A673 (cell line): Measurements from ENCODE around the gene MBTPS1. TPM values are rescaled to one million over a fixed set of nuclear protein-coding genes. Genes with fewer than 3 reads are reported as not detected.

ENCODE experiments used
- BruUV-seq: library from RNA; stranded (reverse); fragments of 400-500 nt; replicated peaks from 2 replicates; lab custom pipeline; 2021; lab: Mats Ljungman, UMichigan
- CTCF ChIA-PET: fragments of 300-600 bp; sonication (Branson Sonifier 250); formaldehyde crosslinking; loops from one replicate; lab custom pipeline; 2022; ENCODE audit warnings: antibody characterized with exemption; lab: Charles Lee
- POLR2A ChIA-PET: fragments of 300-600 bp; sonication (Branson Sonifier 250); formaldehyde crosslinking; loops from one replicate; lab custom pipeline; 2022; ENCODE audit warnings: antibody characterized with exemption; ENCODE audit not compliant: low non-redundant PET; lab: Charles Lee
- DNase-seq: peaks from one replicate; pipeline ENCODE4 v3.0.0-alpha.2; 2015; ENCODE audit warnings: low spot score
- H3K27ac ChIP-seq: fragments of 200-600 bp; sonication (generic); 2 replicates; pipeline ENCODE4 v1.5.1; 2016; ENCODE audit warnings: mixed run types, low read depth, mild to moderate bottlenecking, mixed read lengths, antibody characterized with exemption, low read length; ENCODE audit not compliant: poor library complexity, severe bottlenecking
- H3K27me3 ChIP-seq: fragments of 200-600 bp; sonication (generic); replicated peaks from 2 replicates; pipeline ENCODE4 v1.6.1; 2017; ENCODE audit warnings: mixed run types, low read depth, mild to moderate bottlenecking, mixed read lengths, antibody characterized with exemption, low read length; ENCODE audit not compliant: insufficient read depth, poor library complexity
- H3K36me3 ChIP-seq: fragments of 200-600 bp; sonication (generic); 2 replicates; pipeline ENCODE4 v1.6.1; 2016; ENCODE audit warnings: mixed run types, mild to moderate bottlenecking, mixed read lengths, antibody characterized with exemption, low read length; ENCODE audit not compliant: insufficient read depth, poor library complexity, severe bottlenecking
- H3K4me1 ChIP-seq: fragments of 200-600 bp; sonication (generic); 2 replicates; pipeline ENCODE4 v1.6.1; 2017; ENCODE audit warnings: mixed run types, mild to moderate bottlenecking, mixed read lengths, antibody characterized with exemption, low read length; ENCODE audit not compliant: insufficient read depth, poor library complexity, severe bottlenecking
- H3K4me3 ChIP-seq: fragments of 200-600 bp; sonication (generic); 2 replicates; pipeline ENCODE4 v1.5.1; 2016; ENCODE audit warnings: low read depth, mixed run types, mild to moderate bottlenecking, mixed read lengths, low read length; ENCODE audit not compliant: poor library complexity, severe bottlenecking
- H3K9me3 ChIP-seq: fragments of 200-600 bp; sonication (generic); 2 replicates; pipeline ENCODE4 v1.6.1; 2016; ENCODE audit warnings: mixed run types, low read depth, mild to moderate bottlenecking, mixed read lengths, antibody characterized with exemption, low read length; ENCODE audit not compliant: poor library complexity, severe bottlenecking
- EZH2 ChIP-seq: fragments of 200-600 bp; sonication (generic); IDR thresholded peaks from 2 replicates; pipeline ENCODE4 v1.6.1; 2017; ENCODE audit warnings: borderline replicate concordance, low read depth, mild to moderate bottlenecking, mixed read lengths, antibody characterized with exemption, low read length; ENCODE audit not compliant: poor library complexity, severe bottlenecking
- intact Hi-C: fragments of 100-400 bp; cut with micrococcal nuclease; formaldehyde crosslinking; loops from one replicate; pipeline ENCODE4 v1.10.0; 2022; ENCODE audit not compliant: unreplicated experiment
- total RNA-seq: library from RNA; stranded (reverse); gene quantifications from 2 replicates; pipeline ENCODE4 v1.2.3, GENCODE V29; 2021
- TF ChIP-seq, protein P1 (sequence below): fragments of 300-800, 200-600 bp; sonication (generic); conservative IDR thresholded peaks from 2 replicates; pipeline ENCODE4 v1.5.1; 2017; ENCODE audit warnings: low read depth, mild to moderate bottlenecking, antibody characterized with exemption, low read length, moderate library complexity, mixed read lengths

The MBTPS1 gene
- total RNA-seq, 1 experiment from 2014 or later, result 82.0 TPM

DNA sequence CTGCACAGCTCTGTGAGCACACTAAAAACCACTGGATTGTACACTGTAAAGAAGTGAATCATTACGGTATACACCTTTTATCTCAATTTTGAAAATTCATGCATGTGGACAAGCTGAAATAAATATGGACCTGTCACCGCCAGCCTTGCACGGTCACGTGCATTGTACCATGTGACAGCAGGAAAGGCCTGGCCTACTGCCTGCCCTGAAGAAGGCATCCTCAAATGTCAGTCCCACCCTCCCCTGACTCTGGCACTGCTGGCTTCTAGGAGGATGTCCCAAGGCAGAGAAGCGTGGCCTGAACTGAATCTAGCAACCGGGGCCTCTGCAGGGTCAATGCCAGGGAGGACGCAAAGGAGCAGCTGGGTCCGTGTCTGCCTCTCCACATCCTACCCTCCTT is 108.8 kb downstream of the MBTPS1 start:
- H3K27ac ChIP-seq, result no peak overlapping the region
- no peaks in the 10 kb centered on the region for H3K36me3 ChIP-seq
- intact Hi-C loops, result no loop called here
- H3K4me1 ChIP-seq, result no peaks in the 10 kb centered on the region
- ChIA-PET CTCF (interaction anchor here (0.5 kb wide), 1 partner anchor 16 kb away, joined by 6 read pairs; no protein-coding TSS in a partner anchor), POLR2A (no interaction called here)
- no TSS peak for BruUV-seq
- TF ChIP-seq EZH2, result no peak
- TF ChIP-seq, protein P1, sequence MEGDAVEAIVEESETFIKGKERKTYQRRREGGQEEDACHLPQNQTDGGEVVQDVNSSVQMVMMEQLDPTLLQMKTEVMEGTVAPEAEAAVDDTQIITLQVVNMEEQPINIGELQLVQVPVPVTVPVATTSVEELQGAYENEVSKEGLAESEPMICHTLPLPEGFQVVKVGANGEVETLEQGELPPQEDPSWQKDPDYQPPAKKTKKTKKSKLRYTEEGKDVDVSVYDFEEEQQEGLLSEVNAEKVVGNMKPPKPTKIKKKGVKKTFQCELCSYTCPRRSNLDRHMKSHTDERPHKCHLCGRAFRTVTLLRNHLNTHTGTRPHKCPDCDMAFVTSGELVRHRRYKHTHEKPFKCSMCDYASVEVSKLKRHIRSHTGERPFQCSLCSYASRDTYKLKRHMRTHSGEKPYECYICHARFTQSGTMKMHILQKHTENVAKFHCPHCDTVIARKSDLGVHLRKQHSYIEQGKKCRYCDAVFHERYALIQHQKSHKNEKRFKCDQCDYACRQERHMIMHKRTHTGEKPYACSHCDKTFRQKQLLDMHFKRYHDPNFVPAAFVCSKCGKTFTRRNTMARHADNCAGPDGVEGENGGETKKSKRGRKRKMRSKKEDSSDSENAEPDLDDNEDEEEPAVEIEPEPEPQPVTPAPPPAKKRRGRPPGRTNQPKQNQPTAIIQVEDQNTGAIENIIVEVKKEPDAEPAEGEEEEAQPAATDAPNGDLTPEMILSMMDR, result no peak
- no peak for DNase-seq
- H3K4me3 ChIP-seq, result no peak overlapping the region
- no peaks in the 10 kb centered on the region for H3K9me3 ChIP-seq
- no peaks in the 10 kb centered on the region for H3K27me3 ChIP-seq

DNA sequence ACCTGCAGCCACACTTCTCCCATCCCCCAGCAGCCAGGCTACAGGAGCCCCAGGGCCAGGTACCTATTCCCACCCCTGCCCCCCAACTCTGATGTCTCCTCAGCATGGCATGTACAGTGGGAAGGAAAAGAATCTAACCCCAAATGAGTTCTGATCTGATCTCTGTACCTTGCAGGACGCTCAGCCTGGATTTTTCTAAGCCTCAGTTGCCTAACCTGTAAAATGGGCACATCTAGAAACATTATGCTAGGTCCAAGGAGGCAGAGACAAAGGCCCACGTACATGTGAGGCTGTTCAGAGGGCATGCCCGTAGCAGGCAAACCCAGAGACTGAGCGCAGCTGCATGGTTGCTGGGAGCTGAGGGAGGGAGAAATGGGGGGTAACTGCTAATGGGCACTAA is 109.2 kb downstream of the MBTPS1 start:
- Histone ChIP-seq H3K36me3 (no peaks in the 10 kb centered on the region), H3K4me3 (no peak overlapping the region), H3K27me3 (no peaks in the 10 kb centered on the region), H3K9me3 (no peaks in the 10 kb centered on the region), H3K27ac (no peak overlapping the region), H3K4me1 (no peaks in the 10 kb centered on the region)
- ChIA-PET POLR2A (no interaction called here), CTCF (interaction anchor here (0.5 kb wide), 1 partner anchor 15 kb away, joined by 6 read pairs; no protein-coding TSS in a partner anchor)
- TF ChIP-seq, protein P1, result no peak
- no peak for TF ChIP-seq EZH2
- no TSS peak for BruUV-seq
- DNase-seq, result no peak
- intact Hi-C loops, result no loop called here

DNA sequence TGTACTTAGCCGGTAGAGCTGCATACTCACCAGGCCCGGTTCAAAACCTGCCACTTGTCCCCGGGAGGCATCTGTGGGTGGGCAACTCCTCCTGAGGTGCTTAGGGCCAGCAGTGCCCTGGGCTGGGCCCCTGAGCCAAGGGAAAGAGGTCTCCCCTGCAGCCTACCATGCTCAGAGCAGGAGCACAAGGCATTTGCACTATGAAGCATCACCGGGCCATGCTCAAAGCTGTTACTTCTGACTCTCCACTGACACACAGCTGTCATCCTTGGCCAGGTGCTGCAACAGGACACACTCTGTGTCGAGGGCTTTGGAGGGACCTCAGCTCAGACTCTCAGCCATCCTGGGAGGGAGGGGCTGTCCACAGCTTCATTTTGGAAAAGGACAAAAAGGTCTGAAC is 111.4 kb downstream of the MBTPS1 start:
- CTCF ChIA-PET, result no interaction called here

More for the DNA sequence above, 111.4 kb downstream of the MBTPS1 start:
- no peak for DNase-seq
- intact Hi-C loops, result no loop called here
- Histone ChIP-seq H3K9me3 (no peaks in the 10 kb centered on the region), H3K27me3 (no peaks in the 10 kb centered on the region), H3K36me3 (no peaks in the 10 kb centered on the region), H3K4me3 (no peak overlapping the region), H3K4me1 (no peaks in the 10 kb centered on the region), H3K27ac (no peak overlapping the region)
- no TSS peak for BruUV-seq
- POLR2A ChIA-PET, result no interaction called here
- TF ChIP-seq, protein P1, result no peak
- TF ChIP-seq EZH2, result no peak
